Suprapubic skin (tissue), 3 donors: ENCODE data around the gene AGRP.

ENCODE experiments used
- POLR2A ChIP-seq, 2 donors: fragments of 450-650 bp; IDR thresholded peaks; one replicate each; pipeline ENCODE4 v1.6.1; 2017; ENCODE audit warnings: antibody characterized with exemption in 2 of 2, mild to moderate bottlenecking in 2 of 2, moderate library complexity in 2 of 2
- TF ChIP-seq, protein P1 (sequence below), 2 donors: fragments of 200-600 bp in 1 of 2; fragments of 450-650 bp in 1 of 2; sonication (generic) in 1 of 2; IDR thresholded peaks; one replicate each; pipeline ENCODE4 v1.5.1; 2016 to 2019; ENCODE audit warnings: antibody characterized with exemption in 2 of 2, mild to moderate bottlenecking in 1 of 2, moderate library complexity in 1 of 2

DNA sequence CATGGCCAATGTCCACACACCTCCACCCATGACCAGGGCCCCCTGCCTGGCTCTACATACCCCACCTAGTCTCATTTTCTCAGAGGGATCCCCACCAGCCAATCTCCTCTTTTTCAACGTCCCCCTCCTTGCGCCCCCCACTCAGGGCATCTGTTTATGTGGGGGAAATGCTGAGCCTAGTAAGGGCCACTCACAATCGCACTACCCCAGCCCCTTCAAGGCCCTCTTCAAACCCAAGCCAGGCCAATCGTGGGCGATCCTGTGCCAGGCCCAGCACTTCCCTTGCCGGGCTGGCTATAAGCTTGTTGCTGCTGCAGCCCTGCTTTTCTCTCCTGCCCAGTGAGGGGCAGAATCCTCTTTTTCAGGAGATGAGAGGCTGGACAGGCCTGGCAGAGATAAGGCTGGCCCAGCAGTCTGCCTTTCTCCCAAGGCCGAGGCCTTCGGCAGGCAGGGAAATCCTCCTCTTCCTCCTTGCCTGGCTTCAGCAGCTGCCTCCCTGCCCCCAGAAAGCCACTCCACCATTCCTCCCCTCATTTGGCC is 36.3 kb downstream of the AGRP start:
- TF ChIP-seq, protein P1, sequence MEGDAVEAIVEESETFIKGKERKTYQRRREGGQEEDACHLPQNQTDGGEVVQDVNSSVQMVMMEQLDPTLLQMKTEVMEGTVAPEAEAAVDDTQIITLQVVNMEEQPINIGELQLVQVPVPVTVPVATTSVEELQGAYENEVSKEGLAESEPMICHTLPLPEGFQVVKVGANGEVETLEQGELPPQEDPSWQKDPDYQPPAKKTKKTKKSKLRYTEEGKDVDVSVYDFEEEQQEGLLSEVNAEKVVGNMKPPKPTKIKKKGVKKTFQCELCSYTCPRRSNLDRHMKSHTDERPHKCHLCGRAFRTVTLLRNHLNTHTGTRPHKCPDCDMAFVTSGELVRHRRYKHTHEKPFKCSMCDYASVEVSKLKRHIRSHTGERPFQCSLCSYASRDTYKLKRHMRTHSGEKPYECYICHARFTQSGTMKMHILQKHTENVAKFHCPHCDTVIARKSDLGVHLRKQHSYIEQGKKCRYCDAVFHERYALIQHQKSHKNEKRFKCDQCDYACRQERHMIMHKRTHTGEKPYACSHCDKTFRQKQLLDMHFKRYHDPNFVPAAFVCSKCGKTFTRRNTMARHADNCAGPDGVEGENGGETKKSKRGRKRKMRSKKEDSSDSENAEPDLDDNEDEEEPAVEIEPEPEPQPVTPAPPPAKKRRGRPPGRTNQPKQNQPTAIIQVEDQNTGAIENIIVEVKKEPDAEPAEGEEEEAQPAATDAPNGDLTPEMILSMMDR (IDR thresholded peaks at IDR 0.05): no peak
- TF ChIP-seq POLR2A (IDR thresholded peaks at IDR 0.05): no peak
